Stimulated activated CD4-positive, alpha-beta T cell treated with anti-CD3 and anti-CD28 coated beads, Interleukin-1b, Interleukin-23, amount 100 ng/mL, for 4 hours (primary cell): ENCODE results near the gene NAA10.
A peak's percentile ranks its signal among the peaks of the same experiment; 100 is the strongest.
"Not testable (repeated sequence)": the region's sequence is repeated elsewhere in the genome, so short reads cannot be mapped to it uniquely, and the experiment has no call there.

ENCODE experiments used
- DNase-seq, 2 donors: peaks; one replicate each; pipeline ENCODE4 v3.0.0-alpha.2; 2020; ENCODE audit warnings: low read depth in 2 of 2

The NAA10 gene

DNA sequence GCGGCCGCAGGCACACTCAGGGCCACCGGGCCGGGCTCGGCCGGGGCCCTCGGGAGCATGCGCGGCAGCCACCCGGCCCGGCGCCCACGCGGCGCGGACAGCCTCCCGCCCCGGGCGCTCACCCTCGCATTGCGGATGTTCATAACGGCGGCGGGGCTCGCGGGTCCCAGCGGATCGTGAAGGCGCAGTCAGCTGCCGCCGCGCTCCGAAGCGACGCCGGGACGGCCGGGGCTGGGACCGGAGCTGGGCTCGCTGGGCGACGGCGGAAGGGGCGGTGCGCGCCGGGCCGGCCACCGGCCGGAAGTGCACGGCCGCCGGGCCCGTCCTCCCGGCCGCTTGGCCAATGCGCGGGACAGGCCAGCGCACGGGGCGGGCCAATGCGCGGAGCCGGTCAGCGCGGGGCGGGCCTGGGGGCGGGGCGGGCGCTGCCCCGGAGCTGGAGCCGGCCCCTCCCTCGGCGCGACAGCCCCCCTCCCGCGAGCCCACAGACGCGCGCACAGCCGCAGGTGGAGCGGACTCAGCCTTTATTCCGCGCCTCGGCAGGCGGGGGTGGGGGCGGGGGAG lies at the start of gene NAA10:
NAA10 (minus strand) TSS at position 276 of the 564 bp plus-strand sequence; CDS start at position 143, 133 bp downstream.
- peak; percentile 49 to 68 for DNase-seq

DNA sequence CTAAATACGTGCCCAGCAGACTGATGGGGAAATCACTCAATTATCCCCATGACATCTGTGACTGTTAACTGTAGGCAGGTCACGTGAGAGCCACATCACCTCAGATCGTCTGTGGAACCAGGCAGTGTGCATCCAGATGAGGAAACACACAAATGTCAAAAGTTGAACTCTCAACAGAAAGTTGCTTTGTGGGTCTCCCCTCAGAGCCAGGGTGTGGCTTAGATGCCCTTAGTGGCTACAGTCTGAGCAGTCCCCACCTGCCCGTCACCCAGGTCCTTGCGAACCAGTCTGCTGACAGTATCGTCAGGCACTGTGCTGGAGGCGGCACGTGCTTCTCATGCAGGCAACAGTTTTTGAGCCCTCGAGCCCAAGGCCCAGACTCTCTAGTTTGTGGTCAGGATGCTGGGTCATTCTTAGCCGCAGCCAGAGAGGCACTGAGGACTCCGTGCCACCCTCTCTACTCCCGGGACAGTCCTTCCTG lies 48.5 kb upstream of the NAA10 start:
- no peak for DNase-seq

DNA sequence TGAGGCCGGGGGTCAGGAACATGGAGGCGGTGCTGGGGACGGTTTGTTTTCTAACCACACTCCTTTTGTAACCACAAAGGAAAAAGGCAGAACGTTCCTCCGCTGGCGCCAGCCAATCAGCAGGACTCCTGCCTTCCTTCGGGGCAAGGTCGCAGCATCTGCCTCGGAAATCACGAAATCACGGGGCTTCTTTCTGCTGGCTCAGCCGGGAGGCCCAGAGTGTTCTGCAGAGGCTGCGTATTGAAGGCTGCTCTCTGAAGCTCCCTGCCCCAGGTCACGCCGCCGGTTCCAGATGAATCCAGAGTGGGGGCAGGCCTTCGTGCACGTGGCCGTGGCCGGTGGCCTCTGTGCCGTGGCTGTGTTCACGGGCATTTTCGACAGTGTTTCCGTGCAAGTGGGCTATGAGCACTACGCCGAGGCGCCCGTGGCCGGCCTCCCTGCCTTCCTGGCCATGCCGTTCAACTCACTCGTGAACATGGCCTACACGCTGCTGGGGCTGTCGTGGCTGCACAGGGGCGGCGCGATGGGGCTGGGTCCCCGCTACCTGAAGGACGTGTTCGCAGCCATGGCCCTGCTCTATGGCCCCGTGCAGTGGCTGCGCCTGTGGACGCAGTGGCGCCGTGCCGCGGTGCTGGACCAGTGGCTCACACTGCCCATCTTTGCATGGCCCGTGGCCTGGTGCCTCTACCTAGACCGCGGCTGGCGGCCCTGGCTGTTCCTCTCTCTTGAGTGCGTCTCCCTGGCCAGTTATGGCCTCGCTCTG lies 47.1 kb upstream of the NAA10 start:
- DNase-seq = peak in 1 of 2 donors; percentile 36

- no peak for DNase-seq
Observed at GRCh38 chrX:153981231-153981630, 46.4 kb upstream of the NAA10 start.

GRCh38 chrX:153980394-153980793 lies 45.6 kb upstream of the NAA10 start:
- not testable (repeated sequence) for DNase-seq

DNA sequence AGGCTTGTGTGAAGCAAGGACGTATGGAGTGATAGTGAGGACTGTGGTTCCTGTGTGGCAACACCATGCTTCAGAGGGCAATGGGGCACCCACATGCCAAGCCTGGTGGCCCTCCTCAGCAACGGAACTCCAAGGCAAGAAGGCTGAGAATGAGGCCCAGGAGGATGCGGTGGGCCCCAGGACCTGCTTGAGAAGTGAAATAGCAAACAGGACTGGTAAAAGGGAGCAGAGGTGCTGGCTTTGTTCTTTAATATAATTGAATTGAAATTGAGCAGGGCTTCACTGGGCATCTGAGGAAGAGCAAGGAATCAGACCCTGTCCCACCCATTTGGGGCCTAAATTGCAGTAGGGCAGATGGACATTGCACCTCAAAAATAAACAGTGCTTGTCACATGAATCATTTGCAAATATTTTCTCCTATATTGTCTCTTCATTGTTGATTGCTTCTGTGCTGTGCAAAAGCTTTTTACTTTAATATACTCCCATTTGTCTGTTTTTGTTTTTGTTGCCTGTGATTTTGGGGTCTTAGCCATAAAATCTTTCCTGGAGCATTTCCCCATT lies 40.0 kb upstream of the NAA10 start:
- DNase-seq = no peak

DNA sequence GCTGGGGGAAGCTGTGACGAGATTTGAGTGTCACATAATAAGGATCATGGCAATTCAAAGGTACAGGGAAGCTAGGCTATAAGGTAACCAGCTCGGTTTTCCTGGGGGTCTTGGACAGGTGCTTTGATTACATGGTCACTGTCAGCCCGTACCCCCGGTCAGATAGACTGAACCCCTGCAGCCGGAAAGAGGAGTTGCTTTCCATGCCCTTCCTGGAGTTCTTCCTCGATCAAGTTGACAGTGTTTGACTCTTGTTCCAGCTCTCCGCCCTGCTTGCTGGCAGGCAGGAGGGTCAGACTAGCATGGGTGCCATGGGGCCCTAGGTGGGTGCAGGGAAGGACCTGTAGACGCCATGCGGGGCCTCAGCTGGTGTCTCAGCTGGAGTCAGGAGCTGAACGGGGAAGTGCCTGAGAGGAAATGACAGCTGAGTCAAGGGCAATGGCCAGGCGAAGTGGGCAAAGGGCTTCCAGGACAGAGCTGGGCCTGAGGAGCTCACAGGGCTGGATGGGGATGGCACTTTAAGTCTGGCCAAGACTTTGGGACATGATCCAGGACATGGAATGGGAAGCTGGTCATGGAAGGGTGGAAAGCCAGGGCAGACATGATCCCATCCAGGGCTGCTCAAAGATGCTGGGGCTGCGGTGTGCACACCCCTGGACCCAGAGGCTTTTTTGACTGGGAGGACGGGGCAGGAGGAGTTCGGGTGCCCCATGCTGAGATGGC lies 39.3 kb upstream of the NAA10 start:
- DNase-seq = no peak

GRCh38 chrX:153973127-153974002 lies 38.5 kb upstream of the NAA10 start:
- DNase-seq = no peak

DNA sequence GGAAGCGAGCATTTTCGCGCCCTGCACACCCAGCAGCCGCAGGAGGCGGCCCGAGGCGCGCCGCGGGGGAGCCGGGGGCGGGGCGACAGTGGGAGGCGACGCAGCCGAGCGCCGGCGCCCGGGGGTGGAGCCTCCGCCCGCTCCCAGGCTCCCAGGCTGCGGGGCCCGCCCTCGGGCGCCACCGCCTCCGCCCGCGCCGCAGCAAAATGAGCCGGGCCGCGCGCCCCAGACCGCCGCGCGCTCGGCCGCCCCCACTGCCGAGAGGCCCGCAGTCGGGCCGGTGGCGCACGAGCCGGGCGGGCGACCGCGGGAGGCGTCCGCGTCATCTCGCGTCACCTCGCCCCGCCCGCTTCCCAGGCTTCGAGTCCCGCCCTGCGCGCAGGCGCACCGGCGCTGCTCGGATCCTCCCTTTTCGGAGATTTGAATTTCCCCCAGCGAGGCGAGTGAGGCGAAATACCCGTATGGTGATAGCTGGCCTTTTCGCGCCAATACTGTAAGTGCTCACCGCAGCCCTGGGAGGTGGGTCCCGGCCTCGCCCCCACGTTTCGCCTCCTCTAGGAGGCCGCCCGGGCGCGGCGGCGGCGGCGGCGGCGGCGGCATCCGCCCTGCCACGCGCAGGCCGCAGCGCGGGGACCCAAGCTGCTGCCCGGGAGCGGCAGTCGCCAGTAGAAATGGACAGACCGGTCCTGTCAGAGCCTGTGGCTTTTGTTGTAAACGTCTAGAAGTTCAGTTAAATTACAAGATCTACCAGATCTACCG lies 37.7 kb upstream of the NAA10 start, which contains the start of gene TMEM187:
TMEM187 (plus strand) TSS at position 387 of the 759 bp plus-strand sequence. CDS start 9,309 bp downstream, outside the sequence.
- peak; percentile 79 to 82 for DNase-seq

DNA sequence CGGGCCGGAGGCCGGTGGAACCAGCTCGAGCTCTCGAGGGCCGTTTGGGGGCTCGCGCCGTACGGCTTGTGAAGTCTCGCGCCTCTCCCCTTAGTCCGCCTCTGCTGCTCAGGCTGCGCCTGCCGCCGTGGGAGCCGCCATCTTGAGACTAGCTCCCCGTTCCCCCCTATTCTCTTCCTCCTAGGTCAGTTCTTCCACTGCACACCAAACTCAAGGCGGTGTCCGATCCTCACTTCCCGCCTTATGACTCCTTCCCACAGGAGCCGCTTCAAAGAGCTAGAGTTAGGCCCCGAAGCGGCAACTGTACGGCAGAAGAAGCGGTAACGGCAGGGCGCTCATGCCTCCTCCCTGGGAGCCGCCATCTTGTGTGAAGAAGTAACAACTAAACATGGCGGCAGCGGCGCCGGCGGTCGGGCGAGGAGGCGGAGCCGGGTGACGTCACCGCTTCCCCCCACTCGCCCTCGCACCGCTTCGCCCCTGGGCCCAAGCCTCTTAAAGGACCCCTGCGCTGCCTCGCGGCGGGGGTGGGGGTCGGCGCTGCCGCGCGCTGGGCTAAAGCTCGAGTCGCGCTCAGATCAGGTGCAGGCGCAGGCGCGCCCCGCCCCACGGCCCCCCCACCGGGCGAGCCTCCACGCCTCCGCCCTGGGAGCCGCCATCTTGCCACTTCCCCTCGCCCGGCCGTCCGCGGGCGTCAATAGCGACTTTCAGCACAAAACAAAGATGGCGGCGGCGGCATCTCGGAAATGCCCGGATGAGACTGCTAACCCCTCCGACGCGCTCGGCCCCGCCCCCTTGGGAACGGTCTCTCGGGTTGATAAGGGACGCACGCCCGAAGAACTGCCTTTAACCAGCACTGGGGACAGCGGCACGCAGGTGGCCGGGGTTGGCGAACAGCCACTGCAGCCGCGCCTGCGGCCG lies 36.9 kb upstream of the NAA10 start, which contains the start of gene HCFC1:
HCFC1 (minus strand) TSS at position 369 of the 918 bp plus-strand sequence. CDS start 978 bp downstream, outside the sequence.
- DNase-seq = peak; percentile 81 to 90

- DNase-seq = peak; percentile 74 to 80
Observed at GRCh38 chrX:153971124-153971449, 36.2 kb upstream of the NAA10 start.

GRCh38 chrX:153970357-153971123 lies 35.7 kb upstream of the NAA10 start:
- DNase-seq = no peak

DNA sequence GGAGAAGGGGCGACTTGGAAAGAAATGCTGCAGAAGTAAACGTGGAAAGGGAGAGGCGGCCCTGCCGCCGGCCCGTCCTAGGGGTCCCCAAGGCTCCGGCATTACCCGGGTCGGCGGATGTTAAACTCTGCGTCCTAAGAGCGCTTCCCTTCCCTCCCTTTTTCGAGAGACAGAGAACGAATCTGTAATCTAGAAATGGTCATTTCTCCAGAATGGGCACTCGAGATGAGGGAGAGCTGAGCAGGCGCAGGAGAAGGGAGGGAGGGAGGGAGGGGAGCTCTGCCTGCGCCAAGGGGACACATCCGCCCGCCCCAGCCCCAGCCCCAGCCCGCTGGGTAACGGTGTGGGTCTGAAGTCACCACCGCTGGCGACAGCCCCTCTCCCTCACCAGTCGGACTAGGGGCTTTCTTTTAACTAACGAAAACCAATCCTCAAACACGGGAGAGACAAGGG lies 35.1 kb upstream of the NAA10 start:
- no peak for DNase-seq

DNA sequence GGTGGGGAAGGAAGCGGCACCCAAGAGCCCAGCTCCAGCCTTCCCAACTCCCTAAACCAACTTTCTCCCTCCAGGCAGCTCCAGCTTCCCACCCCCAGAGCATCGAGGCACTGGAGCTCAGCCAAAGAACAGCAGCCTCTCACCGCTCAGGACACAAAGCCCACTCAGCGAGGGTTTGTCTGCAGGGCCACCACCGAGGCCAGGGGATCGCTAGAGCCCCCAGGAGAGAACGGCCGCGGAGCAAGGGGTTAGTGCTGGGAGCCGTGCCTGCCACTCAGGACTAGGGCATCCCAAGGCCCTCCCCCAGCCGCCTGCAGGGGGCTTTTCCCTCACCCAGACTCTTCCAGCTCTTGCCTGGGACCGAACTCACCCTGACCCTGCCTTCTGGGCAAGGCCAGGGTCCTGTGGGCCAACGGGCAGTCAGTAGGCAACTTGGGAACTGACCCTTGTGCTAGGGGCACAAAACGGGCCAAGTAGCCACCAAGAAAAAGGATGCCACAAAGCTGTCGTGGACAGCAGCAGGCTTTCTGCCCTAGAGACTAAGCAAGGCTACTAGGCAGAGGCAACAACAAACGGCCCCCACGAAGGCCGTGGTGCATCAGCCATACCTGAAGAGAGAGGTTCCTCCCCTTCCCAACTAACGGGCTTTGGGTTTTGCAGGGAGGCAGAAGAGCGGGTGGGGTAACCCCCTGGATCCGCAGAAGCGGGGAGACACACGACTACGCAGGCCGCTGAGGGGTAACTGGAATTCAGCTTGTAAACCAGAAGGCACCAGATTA lies 34.5 kb upstream of the NAA10 start:
- no peak for DNase-seq

GRCh38 chrX:153968754-153969124 lies 33.9 kb upstream of the NAA10 start:
- DNase-seq = no peak

DNA sequence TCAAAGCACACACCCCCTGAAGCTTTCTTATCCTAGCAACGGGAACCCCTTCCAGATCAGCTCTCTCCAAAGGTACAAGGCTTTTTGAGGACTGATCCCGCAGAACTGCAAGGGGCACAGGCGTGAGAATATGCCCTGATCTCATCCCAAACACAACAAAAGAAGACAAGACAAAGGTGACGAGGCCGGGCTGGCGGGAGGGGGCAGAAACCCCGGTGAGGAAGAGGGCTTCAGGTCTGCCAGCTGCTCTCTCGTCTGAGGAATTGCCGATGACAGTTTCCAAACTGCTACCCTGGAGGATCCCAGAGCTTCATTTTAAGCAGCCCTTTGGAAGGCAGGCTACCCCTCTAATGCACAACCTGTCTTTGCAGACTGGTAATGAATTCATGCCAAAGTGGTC lies 33.4 kb upstream of the NAA10 start:
- DNase-seq = no peak

GRCh38 chrX:153967536-153968224 lies 32.8 kb upstream of the NAA10 start:
- DNase-seq = no peak
